H1 (cell line): ENCODE results near the gene TBX4. TPM values are rescaled to one million over a fixed set of nuclear protein-coding genes. Genes with fewer than 3 reads are reported as not detected.

ENCODE experiments used
- CTCF ChIA-PET: fragments of 300-600 bp; sonication (Branson Sonifier 250); formaldehyde crosslinking; loops from one replicate; lab custom pipeline; 2021; ENCODE audit not compliant: partially characterized antibody; lab: Charles Lee
- POLR2A ChIA-PET: fragments of 300-600 bp; sonication (Branson Sonifier 250); formaldehyde crosslinking; loops from one replicate; lab custom pipeline; 2021; ENCODE audit warnings: inconsistent platforms; ENCODE audit not compliant: partially characterized antibody; lab: Charles Lee
- DNase-seq, 2 experiments: peaks; one replicate each; pipeline versions ENCODE4 v3.0.0 to v3.0.0-alpha.2; 2010 to 2022; ENCODE audit warnings: low spot score in 2 of 2, low read depth in 1 of 2, mixed read lengths in 1 of 2
- FAIRE-seq: peaks from 2 replicates; lab custom pipeline; 2011; peaks lifted over from hg19 to GRCh38; lab: Jason Lieb, UNC
- H2AFZ ChIP-seq: 2 replicates; pipeline ENCODE4 v1.8.1; 2012; ENCODE audit warnings: low read length, inconsistent platforms
- H2AK5ac ChIP-seq: 2 replicates; pipeline ENCODE4 v1.6.1; 2013; ENCODE audit warnings: low read depth, low read length
- H2BK120ac ChIP-seq: replicated peaks from 2 replicates; pipeline ENCODE3; 2013; ENCODE audit warnings: low read depth, low read length, inconsistent platforms
- H2BK12ac ChIP-seq: 2 replicates; pipeline ENCODE4 v1.6.1; 2013; ENCODE audit warnings: low read depth, low read length
- H2BK15ac ChIP-seq: 2 replicates; pipeline ENCODE4 v1.6.1; 2013; ENCODE audit warnings: low read length
- H2BK20ac ChIP-seq: 2 replicates; pipeline ENCODE4 v1.6.1; 2013; ENCODE audit warnings: low read length
- H2BK5ac ChIP-seq: 2 replicates; pipeline ENCODE4 v1.6.1; 2013; ENCODE audit warnings: low read depth, low read length
- H3K14ac ChIP-seq: 2 replicates; pipeline ENCODE4 v1.6.1; 2013; ENCODE audit warnings: inconsistent platforms; ENCODE audit not compliant: insufficient read length
- H3K18ac ChIP-seq: 2 replicates; pipeline ENCODE4 v1.6.1; 2013; ENCODE audit warnings: low read length; ENCODE audit errors: extremely low read depth
- H3K23ac ChIP-seq: 2 replicates; pipeline ENCODE4 v1.6.1; 2013; ENCODE audit warnings: inconsistent platforms; ENCODE audit not compliant: insufficient read length
- H3K23me2 ChIP-seq: 2 replicates; pipeline ENCODE4 v1.6.1; 2013; ENCODE audit warnings: low read depth, low read length
- H3K27ac ChIP-seq: 2 replicates; pipeline ENCODE4 v1.6.1; 2011; ENCODE audit warnings: low read depth, low read length, inconsistent platforms
- H3K27me3 ChIP-seq, 4 experiments: replicated peaks in 1 of 4; 1 replicate in 1 of 4; 2 replicates in 3 of 4; pipeline versions ENCODE4 v1.6.1 to v1.8.1; 2011 to 2013; ENCODE audit warnings: low read length in 3 of 4, mild to moderate bottlenecking in 3 of 4, inconsistent platforms in 2 of 4, mixed read lengths in 2 of 4, moderate library complexity in 1 of 4; ENCODE audit not compliant: control insufficient read depth in 3 of 4, insufficient read depth in 3 of 4; ENCODE audit errors: extremely low read depth in 1 of 4
- H3K36me3 ChIP-seq, 4 experiments: 2 replicates each; pipeline versions ENCODE4 v1.6.1 to v1.8.1; 2011 to 2013; ENCODE audit warnings: mild to moderate bottlenecking in 4 of 4, low read length in 3 of 4, moderate library complexity in 2 of 4, control low read depth in 1 of 4, inconsistent platforms in 1 of 4; ENCODE audit not compliant: insufficient read depth in 4 of 4, control insufficient read depth in 2 of 4
- H3K4ac ChIP-seq: replicated peaks from 2 replicates; pipeline ENCODE3; 2013; ENCODE audit warnings: low read length, low read depth, mixed read lengths, inconsistent platforms; ENCODE audit not compliant: insufficient read length
- H3K4me1 ChIP-seq, 4 experiments: replicated peaks in 1 of 4; 1 replicate in 1 of 4; 2 replicates in 3 of 4; pipeline versions ENCODE4 v1.6.1 to v1.8.1; 2011 to 2013; ENCODE audit warnings: low read length in 3 of 4, inconsistent platforms in 2 of 4, mixed read lengths in 1 of 4; ENCODE audit not compliant: insufficient read depth in 4 of 4, control insufficient read depth in 3 of 4
- H3K4me2 ChIP-seq, 2 experiments: 2 replicates each; pipeline versions ENCODE4 v1.6.1 to v1.8.1; 2011 to 2013; ENCODE audit warnings: low read depth in 2 of 2, low read length in 2 of 2, control low read depth in 1 of 2, inconsistent platforms in 1 of 2, mild to moderate bottlenecking in 1 of 2; ENCODE audit not compliant: insufficient read depth in 1 of 2
- H3K4me3 ChIP-seq, 4 experiments: fragments of 200-600, 300-600 bp in 1 of 4; sonication (generic), shearing (Covaris generic), sonication (Bioruptor Twin) in 1 of 4; 2 replicates each; pipeline versions ENCODE4 v1.5.1 to v1.8.1; 2011 to 2016; ENCODE audit warnings: low read length in 4 of 4, low read depth in 3 of 4, control low read depth in 2 of 4, inconsistent platforms in 2 of 4, mild to moderate bottlenecking in 2 of 4, mixed read lengths in 1 of 4, moderate library complexity in 1 of 4; ENCODE audit not compliant: insufficient read depth in 2 of 4; ENCODE audit errors: extremely low read depth in 1 of 4
- H3K56ac ChIP-seq: replicated peaks from 2 replicates; pipeline ENCODE3; 2013; ENCODE audit warnings: low read depth, mild to moderate bottlenecking, mixed read lengths, low read length, inconsistent platforms; ENCODE audit not compliant: insufficient read length
- H3K79me1 ChIP-seq: 2 replicates; pipeline ENCODE4 v1.6.1; 2013; ENCODE audit warnings: low read depth, low read length, control low read depth
- H3K79me2 ChIP-seq, 2 experiments: 2 replicates each; pipeline versions ENCODE4 v1.6.1 to v1.8.1; 2012 to 2013; ENCODE audit warnings: low read length in 2 of 2, mild to moderate bottlenecking in 2 of 2, inconsistent platforms in 1 of 2; ENCODE audit not compliant: insufficient read depth in 2 of 2, control insufficient read depth in 1 of 2
- H3K9ac ChIP-seq, 4 experiments: replicated peaks in 1 of 4; 1 replicate in 1 of 4; 2 replicates in 3 of 4; pipeline versions ENCODE4 v1.6.1 to v1.8.1; 2011 to 2013; ENCODE audit warnings: low read depth in 3 of 4, low read length in 3 of 4, control low read depth in 2 of 4, mild to moderate bottlenecking in 2 of 4, moderate library complexity in 2 of 4, inconsistent platforms in 1 of 4; ENCODE audit errors: extremely low read depth in 1 of 4
- H3K9me3 ChIP-seq, 2 experiments: 2 replicates each; pipeline versions ENCODE4 v1.6.1 to v1.8.1; 2012 to 2013; ENCODE audit warnings: mild to moderate bottlenecking in 2 of 2, moderate library complexity in 2 of 2, control low read depth in 1 of 2, inconsistent platforms in 1 of 2, low read depth in 1 of 2, low read length in 1 of 2, mixed read lengths in 1 of 2; ENCODE audit not compliant: insufficient read depth in 2 of 2
- H4K20me1 ChIP-seq, 2 experiments: replicated peaks in 1 of 2; 2 replicates each; pipeline versions ENCODE3 to v1.8.1; 2011 to 2013; ENCODE audit warnings: inconsistent platforms in 2 of 2, low read length in 2 of 2, mild to moderate bottlenecking in 1 of 2; ENCODE audit not compliant: insufficient read depth in 2 of 2, control insufficient read depth in 1 of 2
- H4K5ac ChIP-seq: 2 replicates; pipeline ENCODE4 v1.6.1; 2013; ENCODE audit warnings: low read length, low read depth, mixed read lengths, inconsistent platforms; ENCODE audit not compliant: insufficient read length
- H4K8ac ChIP-seq: 2 replicates; pipeline ENCODE4 v1.8.0; 2013; ENCODE audit warnings: mild to moderate bottlenecking, moderate library complexity, low read length, inconsistent platforms; ENCODE audit not compliant: insufficient read depth; ENCODE audit errors: extremely low read depth
- H4K91ac ChIP-seq: replicated peaks from 2 replicates; pipeline ENCODE3; 2013; ENCODE audit warnings: low read length, mixed read lengths, inconsistent platforms; ENCODE audit not compliant: insufficient read length
- ATF3 ChIP-seq: IDR thresholded peaks from 2 replicates; pipeline ENCODE4 v1.6.1; 2011; ENCODE audit warnings: low read depth, mild to moderate bottlenecking, low read length; ENCODE audit not compliant: insufficient read depth
- EZH2 ChIP-seq: fragments of 200-600 bp; sonication (generic); IDR thresholded peaks from 2 replicates; pipeline ENCODE4 v1.7.1; 2012; ENCODE audit warnings: low read depth, mild to moderate bottlenecking, moderate library complexity, low read length, inconsistent platforms; ENCODE audit not compliant: severe bottlenecking
- RNF2 ChIP-seq: fragments of 200-900, 300-1000 bp; sonication (generic); IDR thresholded peaks from 2 replicates; pipeline ENCODE4 v1.7.1; 2016; ENCODE audit warnings: borderline replicate concordance, low read depth, mild to moderate bottlenecking, antibody characterized with exemption, low read length; ENCODE audit not compliant: poor library complexity, severe bottlenecking; ENCODE audit errors: missing control alignments
- SAP30 ChIP-seq: fragments of 300-600 bp; sonication (generic); IDR thresholded peaks from 2 replicates; pipeline ENCODE4 v1.7.1; 2012; ENCODE audit warnings: low read length, moderate library complexity, mild to moderate bottlenecking, inconsistent platforms; ENCODE audit not compliant: insufficient read depth, insufficient replicate concordance
- SIN3A ChIP-seq, 2 experiments: IDR thresholded peaks in 1 of 2; conservative IDR thresholded peaks in 1 of 2; 2 replicates each; pipeline ENCODE4 v1.6.1; 2011 to 2012; ENCODE audit warnings: low read length in 2 of 2, improper control_type of control experiment in 1 of 2, low read depth in 1 of 2, mild to moderate bottlenecking in 1 of 2
- SP4 ChIP-seq: IDR thresholded peaks from 2 replicates; pipeline ENCODE4 v1.6.1; 2012; ENCODE audit warnings: low read length, inconsistent platforms
- TAF1 ChIP-seq: IDR thresholded peaks from 2 replicates; pipeline ENCODE4 v1.6.1; 2011; ENCODE audit warnings: mild to moderate bottlenecking, low read depth, low read length
- WGBS, 2 experiments: shearing (Covaris generic) in 1 of 2; methylation state at CpG; one replicate each; pipeline versions ENCODE4 v1.1.6 to v1.1.7; 2013 to 2015; ENCODE audit warnings: low lambda C conversion rate in 2 of 2, mixed read lengths in 2 of 2, inconsistent platforms in 1 of 2, low coverage in 1 of 2, missing lambda C conversion rate in 1 of 2; ENCODE audit not compliant: insufficient replicate concordance in 2 of 2, insufficient coverage in 1 of 2, insufficient read length in 1 of 2; ENCODE audit errors: extremely low coverage in 1 of 2, missing lambda C conversion rate in 1 of 2; 5-methylcytosine and 5-hydroxymethylcytosine counted together
- polyA plus RNA-seq, 7 experiments: library from polyadenylated mRNA; depleted of rRNA in 3 of 7; stranded (reverse) in 5 of 7; unstranded in 2 of 7; fragments of >200 nt in 5 of 7; fragments of 200-250 nt in 2 of 7; gene quantifications; 1 replicate in 5 of 7; 2 replicates in 1 of 7; 4 replicates in 1 of 7; pipeline versions ENCODE4 v1.2.1 to v1.2.3, GENCODE V29; 2011 to 2013; ENCODE audit warnings: missing spikeins in 2 of 7, mixed read lengths in 2 of 7
- total RNA-seq: library from RNA; stranded (reverse); fragmentation: NEBNext Ultra II Directional; extraction: Animal tissue kit (Norgen Biotek cat#: 25700); gene quantifications from 2 replicates; pipeline ENCODE4 v1.2.1, GENCODE V29; 2021

Gene TBX4
- total and polyA plus RNA-seq, 2 of the 8 experiments (the other 6 are each of a cell fraction or from before 2014, with no cell fraction given), result 0.02 TPM; not detected in 1

GRCh38 chr17:61460796-61461585 lies 8.8 kb downstream of the TBX4 start:
- Histone ChIP-seq H2AFZ (no peak overlapping the region), H3K14ac (no peak overlapping the region), H2BK15ac (0 out of 2 replicates have a peak overlapping the region, but pooled peaks have one; percentile 95), H3K27me3 (peaks cover 80 to 100% (median 99%) of the 10 kb centered on the region in 4 experiments), H3K4me1 (peaks cover 2 to 33% (median 12%) of the 10 kb centered on the region in 4 experiments; a peak in 6 of 7 replicates), H2BK120ac (no peak overlapping the region), H3K9ac (no peak overlapping the region; a peak in 1 of 7 replicates), H2BK5ac (no peak overlapping the region), H4K20me1 (peaks cover 9 to 20% of the 10 kb centered on the region in 2 experiments), H2BK20ac (no peak overlapping the region), H3K27ac (no peak overlapping the region), H3K23me2 (no peaks in the 10 kb centered on the region; the same call in 1 of the 2 replicates), H3K4me2 (no peak overlapping the region; a peak in 1 of 4 replicates), H2BK12ac (no peak overlapping the region), H3K23ac (no peak overlapping the region), H3K9me3 (peaks cover 0 to 4% of the 10 kb centered on the region in 2 experiments; a peak in 1 of 4 replicates), H3K79me2 (no peaks in the 10 kb centered on the region), H4K91ac (no peak overlapping the region), H4K5ac (no peak overlapping the region), H3K4ac (no peak overlapping the region), H3K79me1 (no peaks in the 10 kb centered on the region), H3K18ac (no peak overlapping the region)
- peak in 1 of 2 experiments; percentile 33 for DNase-seq
- POLR2A ChIA-PET, result interaction anchor here (0.8 to 1.3 kb wide), 3 partner anchors 10 to 64 kb away, joined by 3 read pairs; no protein-coding TSS in a partner anchor
- WGBS, 2 experiments, result 15% methylated on average over 12 of the region's 12 CpGs; no CpG with 5 or more reads in 1 of the 2 experiments
- TF ChIP-seq TAF1, result no peak
- TF ChIP-seq SP4, result no peak
- peak; percentile 24 for TF ChIP-seq RNF2
- no peak for TF ChIP-seq ATF3
- TF ChIP-seq SIN3A (conservative IDR thresholded peaks at IDR 0.05 in 1 of 2, IDR thresholded peaks at IDR 0.05 in 1 of 2; ENCODE audit: low read depth in 1 of 2, low read length in 2 of 2), result no peak
- no peak for TF ChIP-seq SAP30
- peak; percentile 31 for TF ChIP-seq EZH2
- TF ChIP-seq, all 59 proteins: peak for 2
- no peak for FAIRE-seq
- CTCF ChIA-PET, result interaction anchor here (0.7 to 14.5 kb wide), 9 partner anchors 9 to 103 kb away, joined by 3 to 171 read pairs (median 8); partner anchors contain the start of gene TBX4
- Histone ChIP-seq H2AK5ac (no peak overlapping the region), H3K4me3 (peak overlapping the region in 1 of 4 experiments; percentile 61; a peak in 1 of 8 replicates), H4K8ac (no peak overlapping the region), H3K56ac (no peak overlapping the region), H3K36me3 (peaks cover 0 to 12% (median 0%) of the 10 kb centered on the region in 4 experiments; a peak in 1 of 8 replicates)
